GM10847 (cell line): ENCODE results near the gene C1orf159.

Experiments
- POLR2A ChIP-seq: IDR thresholded peaks from 2 replicates; pipeline ENCODE4 v1.6.1; 2011; ENCODE audit not compliant: insufficient read length; ENCODE audit errors: extremely low read depth

The C1orf159 gene

GRCh38 chr1:1092894-1093609, 22.8 kb downstream of the C1orf159 start:
- TF ChIP-seq POLR2A, result no peak

GRCh38 chr1:1092149-1092855, 23.6 kb downstream of the C1orf159 start:
- TF ChIP-seq POLR2A, result no peak

GRCh38 chr1:1091344-1092148, 24.3 kb downstream of the C1orf159 start:
- no peak for TF ChIP-seq POLR2A

- no peak for TF ChIP-seq POLR2A
Measured at GRCh38 chr1:1090424-1091343, 25.2 kb downstream of the C1orf159 start.

GRCh38 chr1:1089731-1090423, 26.0 kb downstream of the C1orf159 start:
- TF ChIP-seq POLR2A, result no peak

GRCh38 chr1:1088801-1089680, 26.8 kb downstream of the C1orf159 start:
- TF ChIP-seq POLR2A, result no peak

- TF ChIP-seq POLR2A, result no peak
Measured at GRCh38 chr1:1088029-1088800, 27.7 kb downstream of the C1orf159 start.

GRCh38 chr1:1087351-1088028, 28.4 kb downstream of the C1orf159 start:
- no peak for TF ChIP-seq POLR2A

- no peak for TF ChIP-seq POLR2A
Measured at GRCh38 chr1:1086911-1087341, 29.0 kb downstream of the C1orf159 start.

- no peak for TF ChIP-seq POLR2A
Measured at GRCh38 chr1:1085911-1086841, 29.7 kb downstream of the C1orf159 start.
